Stomach (tissue), 9 donors: ENCODE measurements around the gene DLG5. TPM values are rescaled to one million over a fixed set of nuclear protein-coding genes. Genes with fewer than 3 reads are reported as not detected.

ENCODE experiments used
- DNase-seq, 2 donors: peaks; one replicate each; pipeline versions ENCODE4 v3.0.0 to v3.0.0-alpha.2; 2013 to 2019
- H3K27ac ChIP-seq, 5 donors: fragments of 200-600 bp in 4 of 5; sonication (generic) in 4 of 5; one replicate each; pipeline ENCODE4 v1.5.1; 2013 to 2019; ENCODE audit warnings: mild to moderate bottlenecking in 1 of 5, moderate library complexity in 1 of 5
- H3K27me3 ChIP-seq, 3 donors: fragments of 200-600 bp; sonication (generic); one replicate each; pipeline ENCODE4 v1.5.1; 2017 to 2019; ENCODE audit warnings: mixed run types in 1 of 3
- H3K36me3 ChIP-seq, 4 donors: fragments of 200-600 bp; sonication (generic); 1 replicate in 3 of 4; 2 replicates in 1 of 4; pipeline ENCODE4 v1.5.1; 2016 to 2019
- H3K4me1 ChIP-seq, 4 donors: fragments of 200-600 bp; sonication (generic); one replicate each; pipeline ENCODE4 v1.5.1; 2016 to 2019
- H3K4me3 ChIP-seq, 4 donors: fragments of 200-600 bp; sonication (generic) in 3 of 4; one replicate each; pipeline ENCODE4 v1.5.1; 2016 to 2019; ENCODE audit warnings: mild to moderate bottlenecking in 1 of 4
- H3K9me3 ChIP-seq, 4 donors: fragments of 200-600 bp; sonication (generic); one replicate each; pipeline ENCODE4 v1.5.1; 2016 to 2019
- EP300 ChIP-seq: sonication (generic); formaldehyde crosslinking; IDR thresholded peaks from one replicate; pipeline ENCODE4 v1.6.1; 2017; ENCODE audit warnings: antibody characterized with exemption
- POLR2A ChIP-seq, 4 donors: fragments of 450-650 bp; IDR thresholded peaks; one replicate each; pipeline ENCODE4 v1.6.1; 2016; ENCODE audit warnings: antibody characterized with exemption in 4 of 4, control low read depth in 2 of 4, mild to moderate bottlenecking in 1 of 4, moderate library complexity in 1 of 4
- POLR2AphosphoS5 ChIP-seq, 3 donors: sonication (generic); formaldehyde crosslinking; IDR thresholded peaks; one replicate each; pipeline ENCODE4 v1.6.1; 2016; ENCODE audit warnings: antibody characterized with exemption in 3 of 3
- WGBS, 5 donors: extraction: QIAGEN DNeasy Blood & Tissue Kit in 3 of 5; methylation state at CpG; one replicate each; pipeline versions ENCODE4 v1.1.5 to v1.1.7; 2013 to 2018; 5-methylcytosine and 5-hydroxymethylcytosine counted together
- intact Hi-C: fragments of 100-400 bp; cut with DNase I; formaldehyde crosslinking; loops from one replicate; pipeline ENCODE4 v1.15.1; 2023; ENCODE audit warnings: low total_unique reads
- polyA plus RNA-seq, 3 donors: library from polyadenylated mRNA; stranded (reverse); fragments of 200-250 nt; gene quantifications; one replicate each; pipeline ENCODE4 v1.2.3, GENCODE V29; 2013
- total RNA-seq, 5 donors: library from RNA; depleted of rRNA; stranded (reverse); fragments of >200 nt; gene quantifications; one replicate each; pipeline versions ENCODE4 v1.1.0 to v1.2.3, GENCODE V29; 2014 to 2016
- TF ChIP-seq, protein P1 (sequence below), 7 experiments: fragments of 450-650 bp in 4 of 7; fragments of 200-600 bp in 3 of 7; sonication (generic) in 3 of 7; IDR thresholded peaks; one replicate each; pipeline ENCODE4 v1.5.1; 2016 to 2019; ENCODE audit warnings: antibody characterized with exemption in 7 of 7, control low read depth in 2 of 7, mild to moderate bottlenecking in 1 of 7
- donor health status: healthy with polysubstance abuse.
- donor health status: Bipolar disorder and iron deficiency.
- donor health status: healthy.

The DLG5 gene
- total and polyA plus RNA-seq, 8 donors, result 9.2 to 134 (median 32.7) TPM

- no peak for TF ChIP-seq POLR2AphosphoS5 (IDR thresholded peaks at IDR 0.05)
- TF ChIP-seq, protein P1, sequence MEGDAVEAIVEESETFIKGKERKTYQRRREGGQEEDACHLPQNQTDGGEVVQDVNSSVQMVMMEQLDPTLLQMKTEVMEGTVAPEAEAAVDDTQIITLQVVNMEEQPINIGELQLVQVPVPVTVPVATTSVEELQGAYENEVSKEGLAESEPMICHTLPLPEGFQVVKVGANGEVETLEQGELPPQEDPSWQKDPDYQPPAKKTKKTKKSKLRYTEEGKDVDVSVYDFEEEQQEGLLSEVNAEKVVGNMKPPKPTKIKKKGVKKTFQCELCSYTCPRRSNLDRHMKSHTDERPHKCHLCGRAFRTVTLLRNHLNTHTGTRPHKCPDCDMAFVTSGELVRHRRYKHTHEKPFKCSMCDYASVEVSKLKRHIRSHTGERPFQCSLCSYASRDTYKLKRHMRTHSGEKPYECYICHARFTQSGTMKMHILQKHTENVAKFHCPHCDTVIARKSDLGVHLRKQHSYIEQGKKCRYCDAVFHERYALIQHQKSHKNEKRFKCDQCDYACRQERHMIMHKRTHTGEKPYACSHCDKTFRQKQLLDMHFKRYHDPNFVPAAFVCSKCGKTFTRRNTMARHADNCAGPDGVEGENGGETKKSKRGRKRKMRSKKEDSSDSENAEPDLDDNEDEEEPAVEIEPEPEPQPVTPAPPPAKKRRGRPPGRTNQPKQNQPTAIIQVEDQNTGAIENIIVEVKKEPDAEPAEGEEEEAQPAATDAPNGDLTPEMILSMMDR (IDR thresholded peaks at IDR 0.05), result no peak
- no peak for TF ChIP-seq EP300
- no peak for TF ChIP-seq POLR2A (IDR thresholded peaks at IDR 0.05)
- H3K4me1 ChIP-seq, result peaks cover 0 to 4% (median 0%) of the 10 kb centered on the region in 4 donors
- no peak overlapping the region for H3K27ac ChIP-seq
- no peak overlapping the region for H3K4me3 ChIP-seq
- peaks cover 38 to 99% (median 91%) of the 10 kb centered on the region in 4 donors for H3K36me3 ChIP-seq
- no peaks in the 10 kb centered on the region for H3K9me3 ChIP-seq
- intact Hi-C loops, result no loop called here
- H3K27me3 ChIP-seq, result no peaks in the 10 kb centered on the region
- no peak for DNase-seq
- WGBS, 5 donors, result 88 to 95% (median 95%) methylated on average over 12 of the region's 12 CpGs
Observed at GRCh38 chr10:77792155-77792554, 134.4 kb downstream of the DLG5 start.

GRCh38 chr10:77791506-77791905, 135.0 kb downstream of the DLG5 start:
- WGBS, 5 donors, result 82 to 88% (median 85%) methylated on average over 7 of the region's 7 CpGs
- peaks cover 34 to 95% (median 89%) of the 10 kb centered on the region in 4 donors for H3K36me3 ChIP-seq
- no peak overlapping the region for H3K4me3 ChIP-seq

DNA sequence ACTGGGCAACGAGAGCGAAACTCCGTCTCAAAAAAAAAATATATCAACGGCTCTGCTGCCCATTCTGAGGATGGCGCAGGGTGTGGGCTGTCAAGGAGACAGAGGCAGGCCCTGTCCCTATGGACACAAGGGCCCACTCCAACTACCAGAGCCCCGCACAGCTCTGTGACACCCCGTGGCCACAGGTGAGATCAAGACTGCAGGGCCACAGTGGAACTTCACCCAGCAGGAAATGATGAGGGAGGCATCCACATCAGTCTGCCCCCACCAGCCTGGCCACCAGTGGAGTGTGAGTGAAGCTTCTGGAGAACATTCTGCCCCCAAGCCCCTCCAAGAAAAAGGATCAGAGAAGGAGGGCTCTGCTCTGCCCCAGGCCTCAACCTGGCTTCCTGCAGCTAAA, 136.7 kb downstream of the DLG5 start:
- Histone ChIP-seq H3K27ac (no peak overlapping the region), H3K4me3 (no peak overlapping the region), H3K27me3 (no peaks in the 10 kb centered on the region), H3K9me3 (no peaks in the 10 kb centered on the region), H3K4me1 (peaks cover 0 to 4% (median 0%) of the 10 kb centered on the region in 4 donors), H3K36me3 (peaks cover 20 to 90% (median 74%) of the 10 kb centered on the region in 4 donors)
- intact Hi-C loops, result no loop called here
- TF ChIP-seq, protein P1 (IDR thresholded peaks at IDR 0.05), result no peak
- TF ChIP-seq EP300 (no peak), POLR2A (IDR thresholded peaks at IDR 0.05) (no peak)
- no peak for DNase-seq
- WGBS, 5 donors, result 91 to 98% (median 96%) methylated on average over 7 of the region's 7 CpGs

More at GRCh38 chr10:77791506-77791905, 135.0 kb downstream of the DLG5 start:
- intact Hi-C loops, result no loop called here
- Histone ChIP-seq H3K27me3 (no peaks in the 10 kb centered on the region), H3K4me1 (peaks cover 0 to 4% (median 0%) of the 10 kb centered on the region in 4 donors), H3K9me3 (no peaks in the 10 kb centered on the region), H3K27ac (no peak overlapping the region)
- DNase-seq, result no peak
- TF ChIP-seq POLR2A (IDR thresholded peaks at IDR 0.05) (no peak), EP300 (no peak), POLR2AphosphoS5 (IDR thresholded peaks at IDR 0.05) (no peak)
- TF ChIP-seq, protein P1 (IDR thresholded peaks at IDR 0.05), result no peak

DNA sequence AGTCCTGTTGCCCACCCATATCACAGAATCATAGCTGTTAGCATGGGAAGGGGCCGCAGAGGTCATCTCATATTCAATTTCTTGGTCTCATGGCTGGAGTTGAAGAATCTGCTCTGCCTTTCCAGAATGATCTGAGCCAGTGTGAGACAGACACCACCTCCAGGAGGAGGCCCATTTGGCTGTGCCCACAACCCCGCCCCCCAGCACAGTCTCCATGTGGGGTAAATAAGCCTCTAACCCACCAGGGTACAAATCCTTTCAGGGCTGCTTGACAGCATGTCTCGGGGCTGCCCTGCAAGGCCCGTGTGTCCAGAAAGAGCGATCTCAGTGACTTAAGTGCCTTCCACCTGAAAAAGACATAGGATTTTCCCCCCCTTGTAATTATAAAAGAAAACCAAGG, 137.5 kb downstream of the DLG5 start:
- Histone ChIP-seq H3K9me3 (no peaks in the 10 kb centered on the region), H3K4me3 (no peak overlapping the region), H3K4me1 (peaks cover 0 to 4% (median 0%) of the 10 kb centered on the region in 4 donors), H3K27ac (no peak overlapping the region), H3K27me3 (no peaks in the 10 kb centered on the region), H3K36me3 (peaks cover 15 to 88% (median 67%) of the 10 kb centered on the region in 4 donors)
- no peak for DNase-seq
- 94 to 100% (median 95%) methylated on average over 4 to 5 of the region's 5 CpGs for WGBS, 5 donors
- no peak for TF ChIP-seq POLR2AphosphoS5 (IDR thresholded peaks at IDR 0.05)
- TF ChIP-seq, protein P1 (IDR thresholded peaks at IDR 0.05), result no peak
- no peak for TF ChIP-seq POLR2A (IDR thresholded peaks at IDR 0.05)
- TF ChIP-seq EP300, result no peak
- intact Hi-C loops, result no loop called here
